ENCODE results near the gene ANKRD27. TPM values are rescaled to one million over a fixed set of nuclear protein-coding genes. Genes with fewer than 3 reads are reported as not detected.

ANKRD27 gene
- total RNA-seq, 6 donors from 2014 or later: 31.3 to 46.1 (median 35.3) TPM

DNA sequence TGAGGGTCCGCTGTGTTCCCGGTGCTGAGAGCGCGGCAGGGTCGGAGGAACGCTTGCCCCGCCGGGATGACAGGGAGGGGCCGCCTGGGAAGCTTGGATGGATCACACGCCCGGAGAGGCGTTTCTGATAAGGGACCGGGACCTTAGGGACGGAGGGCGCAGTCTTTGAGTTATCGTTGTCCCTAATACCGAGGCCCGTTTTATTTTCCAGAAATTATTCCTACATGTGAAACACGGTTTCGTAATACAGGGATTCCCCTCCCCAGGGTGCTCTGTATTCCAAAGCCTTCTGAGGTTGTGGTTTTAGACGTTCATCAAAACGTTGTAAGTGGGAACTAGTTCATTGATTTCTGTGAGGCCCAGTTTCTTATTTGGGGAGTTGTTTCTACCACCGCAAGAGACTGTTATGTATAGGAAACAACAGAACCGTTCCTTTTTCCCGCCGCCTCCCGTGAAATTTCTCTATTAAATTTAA, 93.2 kb downstream of the ANKRD27 start:
- DNase-seq: peak in 1 of 2 donors; percentile 24
- peaks cover 8 to 32% (median 17%) of the 10 kb centered on the region in 4 donors for H3K36me3 ChIP-seq
- H3K4me3 ChIP-seq: peak overlapping the region; percentile 67 to 92 (median 86)
- H3K27me3 ChIP-seq: no peaks in the 10 kb centered on the region
- peak overlapping the region; percentile 81 to 93 (median 87) for H3K27ac ChIP-seq
- WGBS, 2 donors: 5% methylated on average over 25 to 26 of the region's 27 CpGs
- H3K4me1 ChIP-seq: peaks cover 8 to 19% (median 9%) of the 10 kb centered on the region in 4 donors
- no peaks in the 10 kb centered on the region for H3K9me3 ChIP-seq
- no peak for TF ChIP-seq POLR2A (IDR thresholded peaks at IDR 0.05)
- TF ChIP-seq EP300 (IDR thresholded peaks at IDR 0.05): no peak
- TF ChIP-seq, protein P1, sequence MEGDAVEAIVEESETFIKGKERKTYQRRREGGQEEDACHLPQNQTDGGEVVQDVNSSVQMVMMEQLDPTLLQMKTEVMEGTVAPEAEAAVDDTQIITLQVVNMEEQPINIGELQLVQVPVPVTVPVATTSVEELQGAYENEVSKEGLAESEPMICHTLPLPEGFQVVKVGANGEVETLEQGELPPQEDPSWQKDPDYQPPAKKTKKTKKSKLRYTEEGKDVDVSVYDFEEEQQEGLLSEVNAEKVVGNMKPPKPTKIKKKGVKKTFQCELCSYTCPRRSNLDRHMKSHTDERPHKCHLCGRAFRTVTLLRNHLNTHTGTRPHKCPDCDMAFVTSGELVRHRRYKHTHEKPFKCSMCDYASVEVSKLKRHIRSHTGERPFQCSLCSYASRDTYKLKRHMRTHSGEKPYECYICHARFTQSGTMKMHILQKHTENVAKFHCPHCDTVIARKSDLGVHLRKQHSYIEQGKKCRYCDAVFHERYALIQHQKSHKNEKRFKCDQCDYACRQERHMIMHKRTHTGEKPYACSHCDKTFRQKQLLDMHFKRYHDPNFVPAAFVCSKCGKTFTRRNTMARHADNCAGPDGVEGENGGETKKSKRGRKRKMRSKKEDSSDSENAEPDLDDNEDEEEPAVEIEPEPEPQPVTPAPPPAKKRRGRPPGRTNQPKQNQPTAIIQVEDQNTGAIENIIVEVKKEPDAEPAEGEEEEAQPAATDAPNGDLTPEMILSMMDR (IDR thresholded peaks at IDR 0.05): no peak
- TF ChIP-seq POLR2AphosphoS5 (IDR thresholded peaks at IDR 0.05): no peak
- peak in 1 of 2 donors; percentile 42 for ATAC-seq (ENCODE audit: low FRiP score in 2 of 2)

DNA sequence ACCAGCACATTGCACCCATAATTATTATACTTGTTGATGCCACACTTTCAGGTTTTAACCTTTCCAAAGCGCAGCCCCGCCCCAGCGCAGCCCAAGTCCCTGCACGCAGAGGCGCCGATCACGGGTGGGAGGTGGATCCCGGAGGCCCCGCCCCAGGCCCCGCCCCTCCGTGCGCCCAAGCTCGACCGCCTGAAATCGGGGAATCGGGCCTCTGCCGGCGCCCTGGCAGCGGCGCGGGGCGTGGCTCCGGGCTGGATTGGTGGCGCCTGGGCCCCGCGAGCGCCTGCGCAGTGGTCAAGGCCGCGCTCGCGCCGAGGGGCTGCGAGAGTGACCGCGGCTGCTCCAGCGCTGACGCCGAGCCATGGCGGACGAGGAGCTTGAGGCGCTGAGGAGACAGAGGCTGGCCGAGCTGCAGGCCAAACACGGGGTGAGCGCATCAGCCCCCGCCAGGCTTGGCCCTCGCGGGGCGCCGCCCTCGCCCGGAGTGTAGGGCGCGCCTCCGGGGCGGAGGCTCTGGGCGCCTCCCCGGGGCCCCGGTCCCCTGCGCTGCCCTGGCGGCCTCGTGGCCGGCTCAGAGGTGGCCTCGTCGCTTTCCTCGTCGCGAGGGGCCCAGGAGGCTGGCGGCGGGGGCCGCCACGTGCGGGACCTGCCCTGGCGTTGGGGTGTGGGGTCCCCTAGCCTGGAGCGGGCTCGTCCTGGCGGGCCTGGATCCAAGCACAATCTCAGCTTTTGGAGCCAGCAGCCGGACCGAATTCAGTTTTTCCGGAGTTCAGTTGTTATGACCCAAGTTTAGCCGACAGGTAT, 93.9 kb downstream of the ANKRD27 start, which contains the start of gene PDCD5:
PDCD5 (plus strand) TSS at position 290 of the 804 bp plus-strand sequence; CDS start at position 362, 72 bp downstream.
- Histone ChIP-seq H3K27me3 (no peaks in the 10 kb centered on the region), H3K27ac (peak within 1 kb of the TSS; percentile 81 to 93 (median 87)), H3K4me1 (peaks cover 8 to 19% (median 9%) of the 10 kb centered on the region in 4 donors), H3K9me3 (no peaks in the 10 kb centered on the region), H3K36me3 (peaks cover 7 to 26% (median 12%) of the 10 kb centered on the region in 4 donors), H3K4me3 (peak within 1 kb of the TSS; percentile 67 to 92 (median 86))
- DNase-seq: peak; percentile 97 to 100
- 0 to 1% methylated on average over 11 to 37 of the region's 81 CpGs for WGBS, 2 donors
- TF ChIP-seq EP300 (IDR thresholded peaks at IDR 0.05) (no peak), POLR2A (IDR thresholded peaks at IDR 0.05) (peak in 3 of 4 donors; percentile 52 to 92 (median 74)), POLR2AphosphoS5 (IDR thresholded peaks at IDR 0.05) (peak; percentile 66 to 83)
- TF ChIP-seq, protein P1 (IDR thresholded peaks at IDR 0.05): peak in 2 of 6 experiments; percentile 11 to 28
- ATAC-seq (ENCODE audit: low FRiP score in 2 of 2): peak; percentile 98 to 99

DNA sequence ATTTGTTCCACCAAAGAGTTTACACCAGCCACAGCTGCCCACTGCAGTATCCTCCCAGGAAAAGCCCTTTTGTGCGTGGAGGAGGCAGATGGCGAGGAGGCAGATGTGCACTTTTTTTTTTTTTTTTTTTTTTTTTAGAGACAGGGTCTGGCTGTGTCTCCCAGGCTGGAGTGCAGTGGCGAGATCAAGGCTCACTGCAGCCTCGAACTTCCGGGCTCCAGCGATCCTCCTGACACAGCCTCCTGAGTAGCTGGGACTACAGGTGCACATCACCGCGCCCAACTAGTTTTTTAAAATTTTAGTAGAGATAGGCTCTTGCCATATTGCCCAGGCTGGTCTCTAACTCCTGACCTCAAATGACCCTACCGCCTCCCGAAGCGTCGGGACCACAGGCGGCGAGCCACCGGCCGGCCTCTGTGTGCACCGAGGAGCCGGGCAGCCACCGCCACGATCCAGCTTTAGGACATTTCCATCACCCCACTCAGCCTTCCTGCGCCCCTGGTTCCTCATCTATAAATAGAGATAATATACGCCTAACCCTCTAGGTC, 94.6 kb downstream of the ANKRD27 start:
- H3K9me3 ChIP-seq: no peaks in the 10 kb centered on the region
- no peaks in the 10 kb centered on the region for H3K27me3 ChIP-seq
- no peak for DNase-seq
- H3K36me3 ChIP-seq: peaks cover 1 to 19% (median 8%) of the 10 kb centered on the region in 4 donors
- WGBS, 2 donors: 25 to 51% methylated on average over 10 to 22 of the region's 22 CpGs
- H3K27ac ChIP-seq: peak overlapping the region; percentile 81 to 93 (median 87)
- H3K4me1 ChIP-seq: peaks cover 8 to 19% (median 9%) of the 10 kb centered on the region in 4 donors
- TF ChIP-seq, protein P1 (IDR thresholded peaks at IDR 0.05): no peak
- ATAC-seq (ENCODE audit: low FRiP score in 2 of 2): peak; percentile 33 to 61
- H3K4me3 ChIP-seq: peak overlapping the region; percentile 67 to 92 (median 86)

DNA sequence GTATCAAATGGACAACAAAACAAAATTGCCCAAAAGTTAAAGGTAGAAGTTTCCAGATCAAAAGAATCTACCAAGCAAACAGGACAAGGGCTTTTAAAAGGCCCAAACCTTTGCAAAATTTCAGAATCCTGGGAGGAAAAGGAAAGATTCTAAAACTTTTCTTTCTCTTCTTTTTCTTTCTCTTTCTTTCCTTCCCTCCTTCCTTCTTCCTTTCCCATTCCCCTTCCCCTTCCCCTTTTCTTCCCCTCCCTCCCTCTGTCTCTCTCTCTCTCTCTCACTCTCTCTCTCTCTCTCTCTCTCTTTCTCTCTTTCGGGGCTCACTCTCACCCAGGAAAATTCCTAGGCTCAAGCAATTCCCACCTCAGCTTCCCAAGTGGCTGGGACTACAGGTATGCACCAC, 98.2 kb downstream of the ANKRD27 start:
- H3K9me3 ChIP-seq: no peaks in the 10 kb centered on the region
- no peaks in the 10 kb centered on the region for H3K36me3 ChIP-seq
- H3K4me1 ChIP-seq: peaks cover under 1 to 7% (median 3%) of the 10 kb centered on the region in 4 donors

More for the DNA sequence above, 98.2 kb downstream of the ANKRD27 start:
- H3K27ac ChIP-seq: no peak overlapping the region
- no peak for ATAC-seq (ENCODE audit: low FRiP score in 2 of 2)
- DNase-seq: no peak
- 82 to 89% methylated on average over 1 of the region's 1 CpG for WGBS, 2 donors
- TF ChIP-seq, protein P1 (IDR thresholded peaks at IDR 0.05): no peak
- TF ChIP-seq POLR2A (IDR thresholded peaks at IDR 0.05) (no peak), EP300 (IDR thresholded peaks at IDR 0.05) (no peak), POLR2AphosphoS5 (IDR thresholded peaks at IDR 0.05) (no peak)
- no peaks in the 10 kb centered on the region for H3K27me3 ChIP-seq
- no peak overlapping the region for H3K4me3 ChIP-seq
